ENCODE data around the gene LAMTOR5. TPM values are rescaled to one million over a fixed set of nuclear protein-coding genes. Genes with fewer than 3 reads are reported as not detected.

Gene LAMTOR5
- total and polyA plus RNA-seq, 7 experiments from 2014 or later = 63.3 to 238 (median 87.5) TPM

GRCh38 chr1:110394493-110394820 lies 13.0 kb downstream of the LAMTOR5 start:
- no peaks in the 10 kb centered on the region for H3K27me3 ChIP-seq (ENCODE audit: control insufficient read depth in 2 of 2, insufficient read depth in 2 of 2, low read length in 2 of 2)
- H3K27me3 Mint-ChIP-seq = no peaks in the 10 kb centered on the region
- H3K9me3 Mint-ChIP-seq = no peaks in the 10 kb centered on the region
- H3K4me3 Mint-ChIP-seq = no peak overlapping the region
- ATAC-seq (no peak), DNase-seq (no peak)
- H3K36me3 ChIP-seq (ENCODE audit: control insufficient read depth in 2 of 3, insufficient read depth in 3 of 3, low read length in 3 of 3) = peaks cover 0 to 3% (median 0%) of the 10 kb centered on the region in 3 experiments
- H3K4me1 Mint-ChIP-seq = peaks cover 0 to 4% (median 0%) of the 10 kb centered on the region in 7 donors
- H3K27ac Mint-ChIP-seq = peak overlapping the region in 1 of 9 donors; percentile 7
- H3K4me1 ChIP-seq (ENCODE audit: control insufficient read depth in 2 of 2, insufficient read depth in 2 of 2, low read length in 2 of 2) = no peaks in the 10 kb centered on the region
- peaks cover 3 to 32% (median 21%) of the 10 kb centered on the region in 5 donors for H3K36me3 Mint-ChIP-seq
- H3K4me3 ChIP-seq (ENCODE audit: low read length) = no peak overlapping the region
- intact Hi-C loops (cut with micrococcal nuclease) = no loop called here
- H3K9me3 ChIP-seq (ENCODE audit: control insufficient read depth in 2 of 3, low read length in 3 of 3) = no peaks in the 10 kb centered on the region
- H3K27ac ChIP-seq (ENCODE audit: low read depth, low read length) = no peak overlapping the region
- CTCF ChIA-PET = no interaction called here
- POLR2A ChIA-PET = no interaction called here

GRCh38 chr1:110393691-110394492 lies 13.6 kb downstream of the LAMTOR5 start:
- CTCF ChIA-PET = no interaction called here
- no peak overlapping the region for H3K27ac Mint-ChIP-seq
- ATAC-seq (no peak), DNase-seq (no peak)
- H3K9me3 Mint-ChIP-seq = no peaks in the 10 kb centered on the region
- POLR2A ChIA-PET = no interaction called here
- H3K4me1 Mint-ChIP-seq = peaks cover 0 to 4% (median 0%) of the 10 kb centered on the region in 7 donors
- H3K9me3 ChIP-seq (ENCODE audit: control insufficient read depth in 2 of 3, low read length in 3 of 3) = no peaks in the 10 kb centered on the region
- H3K36me3 ChIP-seq (ENCODE audit: control insufficient read depth in 2 of 3, insufficient read depth in 3 of 3, low read length in 3 of 3) = no peaks in the 10 kb centered on the region
- no peaks in the 10 kb centered on the region for H3K4me1 ChIP-seq (ENCODE audit: control insufficient read depth in 2 of 2, insufficient read depth in 2 of 2, low read length in 2 of 2)
- H3K36me3 Mint-ChIP-seq = peaks cover 3 to 32% (median 21%) of the 10 kb centered on the region in 5 donors
- no peak overlapping the region for H3K27ac ChIP-seq (ENCODE audit: low read depth, low read length)
- intact Hi-C loops (cut with micrococcal nuclease) = no loop called here
- no peaks in the 10 kb centered on the region for H3K27me3 Mint-ChIP-seq
- H3K4me3 ChIP-seq (ENCODE audit: low read length) = no peak overlapping the region
- no peak overlapping the region for H3K4me3 Mint-ChIP-seq
- H3K27me3 ChIP-seq (ENCODE audit: control insufficient read depth in 2 of 2, insufficient read depth in 2 of 2, low read length in 2 of 2) = no peaks in the 10 kb centered on the region

GRCh38 chr1:110393286-110393685 lies 14.2 kb downstream of the LAMTOR5 start:
- H3K27ac Mint-ChIP-seq = no peak overlapping the region
- DNase-seq = no peak
- CTCF ChIA-PET = no interaction called here
- no peaks in the 10 kb centered on the region for H3K4me1 ChIP-seq (ENCODE audit: control insufficient read depth in 2 of 2, insufficient read depth in 2 of 2, low read length in 2 of 2)
- H3K4me3 ChIP-seq (ENCODE audit: low read length) = no peak overlapping the region
- no peak for ATAC-seq
- intact Hi-C loops (cut with micrococcal nuclease) = no loop called here
- peaks cover 0 to 4% (median 0%) of the 10 kb centered on the region in 7 donors for H3K4me1 Mint-ChIP-seq
- no peaks in the 10 kb centered on the region for H3K27me3 Mint-ChIP-seq
- no peaks in the 10 kb centered on the region for H3K9me3 ChIP-seq (ENCODE audit: control insufficient read depth in 2 of 3, low read length in 3 of 3)
- no peak overlapping the region for H3K4me3 Mint-ChIP-seq
- H3K36me3 ChIP-seq (ENCODE audit: control insufficient read depth in 2 of 3, insufficient read depth in 3 of 3, low read length in 3 of 3) = no peaks in the 10 kb centered on the region
- no peaks in the 10 kb centered on the region for H3K9me3 Mint-ChIP-seq
- H3K27me3 ChIP-seq (ENCODE audit: control insufficient read depth in 2 of 2, insufficient read depth in 2 of 2, low read length in 2 of 2) = no peaks in the 10 kb centered on the region
- H3K27ac ChIP-seq (ENCODE audit: low read depth, low read length) = no peak overlapping the region
- H3K36me3 Mint-ChIP-seq = peaks cover 3 to 30% (median 21%) of the 10 kb centered on the region in 5 donors
- POLR2A ChIA-PET = no interaction called here

- ChIA-PET CTCF (no interaction called here), POLR2A (interaction anchor here (0.6 kb wide), 1 partner anchor 21 kb away, joined by 5 read pairs; no protein-coding TSS in a partner anchor)
- no peaks in the 10 kb centered on the region for H3K27me3 Mint-ChIP-seq
- peaks cover 0 to 4% (median 0%) of the 10 kb centered on the region in 7 donors for H3K4me1 Mint-ChIP-seq
- Histone ChIP-seq H3K9me3 (ENCODE audit: control insufficient read depth in 2 of 3, low read length in 3 of 3) (no peaks in the 10 kb centered on the region), H3K27ac (ENCODE audit: low read depth, low read length) (no peak within 1 kb of the TSS), H3K36me3 (ENCODE audit: control insufficient read depth in 2 of 3, insufficient read depth in 3 of 3, low read length in 3 of 3) (no peaks in the 10 kb centered on the region), H3K4me3 (ENCODE audit: low read length) (no peak within 1 kb of the TSS), H3K27me3 (ENCODE audit: control insufficient read depth in 2 of 2, insufficient read depth in 2 of 2, low read length in 2 of 2) (no peaks in the 10 kb centered on the region), H3K4me1 (ENCODE audit: control insufficient read depth in 2 of 2, insufficient read depth in 2 of 2, low read length in 2 of 2) (no peaks in the 10 kb centered on the region)
- DNase-seq = no peak
- no peaks in the 10 kb centered on the region for H3K9me3 Mint-ChIP-seq
- ATAC-seq = no peak
- H3K4me3 Mint-ChIP-seq = no peak within 1 kb of the TSS
- intact Hi-C loops (cut with micrococcal nuclease) = no loop called here
- H3K36me3 Mint-ChIP-seq = peaks cover 3 to 22% (median 17%) of the 10 kb centered on the region in 5 donors
- H3K27ac Mint-ChIP-seq = peak within 1 kb of the TSS in 3 of 9 donors; percentile 51 to 67 (median 51)
Measured at GRCh38 chr1:110390692-110391245, 16.7 kb downstream of the LAMTOR5 start, which contains the start of gene SLC16A4. Gene SLC16A4, minus strand, starts transcription at chr1:110391026. Its CDS starts 1,703 bp downstream, at chr1:110389323.

GRCh38 chr1:110390096-110390495 lies 17.4 kb downstream of the LAMTOR5 start:
- no peaks in the 10 kb centered on the region for H3K9me3 ChIP-seq (ENCODE audit: control insufficient read depth in 2 of 3, low read length in 3 of 3)
- no peaks in the 10 kb centered on the region for H3K27me3 ChIP-seq (ENCODE audit: control insufficient read depth in 2 of 2, insufficient read depth in 2 of 2, low read length in 2 of 2)
- ChIA-PET POLR2A (interaction anchor here (0.6 kb wide), 1 partner anchor 21 kb away, joined by 5 read pairs; no protein-coding TSS in a partner anchor), CTCF (no interaction called here)
- peak overlapping the region in 1 of 9 donors; percentile 67 for H3K27ac Mint-ChIP-seq
- peaks cover 3 to 17% (median 13%) of the 10 kb centered on the region in 5 donors for H3K36me3 Mint-ChIP-seq
- no peaks in the 10 kb centered on the region for H3K27me3 Mint-ChIP-seq
- H3K4me3 ChIP-seq (ENCODE audit: low read length) = no peak overlapping the region
- DNase-seq (no peak), ATAC-seq (no peak)
- no peaks in the 10 kb centered on the region for H3K36me3 ChIP-seq (ENCODE audit: control insufficient read depth in 2 of 3, insufficient read depth in 3 of 3, low read length in 3 of 3)
- no peaks in the 10 kb centered on the region for H3K9me3 Mint-ChIP-seq
- no peaks in the 10 kb centered on the region for H3K4me1 ChIP-seq (ENCODE audit: control insufficient read depth in 2 of 2, insufficient read depth in 2 of 2, low read length in 2 of 2)
- intact Hi-C loops (cut with micrococcal nuclease) = no loop called here
- H3K27ac ChIP-seq (ENCODE audit: low read depth, low read length) = no peak overlapping the region
- peaks cover 0 to 9% (median 2%) of the 10 kb centered on the region in 7 donors for H3K4me1 Mint-ChIP-seq
- no peak overlapping the region for H3K4me3 Mint-ChIP-seq

GRCh38 chr1:110387048-110387754 lies 20.3 kb downstream of the LAMTOR5 start:
- peaks cover 0 to 7% of the 10 kb centered on the region in 2 donors for H3K4me1 ChIP-seq (ENCODE audit: control insufficient read depth in 2 of 2, insufficient read depth in 2 of 2, low read length in 2 of 2)
- H3K4me3 ChIP-seq (ENCODE audit: low read length) = no peak overlapping the region
- no peaks in the 10 kb centered on the region for H3K36me3 ChIP-seq (ENCODE audit: control insufficient read depth in 2 of 3, insufficient read depth in 3 of 3, low read length in 3 of 3)
- no peaks in the 10 kb centered on the region for H3K27me3 ChIP-seq (ENCODE audit: control insufficient read depth in 2 of 2, insufficient read depth in 2 of 2, low read length in 2 of 2)
- DNase-seq (no peak), ATAC-seq (no peak)
- ChIA-PET CTCF (interaction anchor here (0.6 to 1.1 kb wide), 2 partner anchors 39 to 52 kb away, joined by 3 to 4 read pairs; no protein-coding TSS in a partner anchor), POLR2A (no interaction called here)
- no peak overlapping the region for H3K4me3 Mint-ChIP-seq
- no peak overlapping the region for H3K27ac Mint-ChIP-seq
- H3K27me3 Mint-ChIP-seq = no peaks in the 10 kb centered on the region
- H3K36me3 Mint-ChIP-seq = peaks cover 0 to 12% (median 0%) of the 10 kb centered on the region in 5 donors
- peaks cover 0 to 30% (median 24%) of the 10 kb centered on the region in 7 donors for H3K4me1 Mint-ChIP-seq
- intact Hi-C loops (cut with micrococcal nuclease) = no loop called here
- H3K9me3 ChIP-seq (ENCODE audit: control insufficient read depth in 2 of 3, low read length in 3 of 3) = no peaks in the 10 kb centered on the region
- no peak overlapping the region for H3K27ac ChIP-seq (ENCODE audit: low read depth, low read length)
- H3K9me3 Mint-ChIP-seq = no peaks in the 10 kb centered on the region
